Activated CD8-positive, alpha-beta memory T cell treated with anti-CD3 and anti-CD28 coated beads for 24 hours (primary cell): Measurements from ENCODE around the gene RPTOR.
"Not testable (repeated sequence)": the region's sequence is repeated elsewhere in the genome, so short reads cannot be mapped to it uniquely, and the experiment has no call there.

Source experiments
- DNase-seq: peaks from one replicate; pipeline ENCODE4 v3.0.0-alpha.2; 2020

Gene RPTOR

GRCh38 chr17:80552523-80552922, 7.9 kb downstream of the RPTOR start:
- no peak for DNase-seq

- no peak for DNase-seq
Measured at GRCh38 chr17:80555266-80555665, 10.6 kb downstream of the RPTOR start.

GRCh38 chr17:80558046-80558445, 13.4 kb downstream of the RPTOR start:
- DNase-seq, result no peak

- DNase-seq, result no peak
Measured at GRCh38 chr17:80559825-80560251, 15.2 kb downstream of the RPTOR start.

GRCh38 chr17:80561541-80562114, 17.0 kb downstream of the RPTOR start:
- no peak for DNase-seq

GRCh38 chr17:80564545-80564944, 19.9 kb downstream of the RPTOR start:
- DNase-seq, result no peak

GRCh38 chr17:80565343-80566053, 20.9 kb downstream of the RPTOR start:
- DNase-seq, result no peak

GRCh38 chr17:80566054-80566400, 21.4 kb downstream of the RPTOR start:
- DNase-seq, result no peak

- no peak for DNase-seq
Measured at GRCh38 chr17:80568246-80568645, 23.6 kb downstream of the RPTOR start.

GRCh38 chr17:80569924-80570323, 25.3 kb downstream of the RPTOR start:
- no peak for DNase-seq

- no peak for DNase-seq
Measured at GRCh38 chr17:80573701-80574100, 29.1 kb downstream of the RPTOR start.

GRCh38 chr17:80574496-80574895, 29.9 kb downstream of the RPTOR start:
- no peak for DNase-seq

- DNase-seq, result peak; percentile 95
Measured at GRCh38 chr17:80575057-80575875, 30.6 kb downstream of the RPTOR start.

GRCh38 chr17:80577876-80578570, 33.4 kb downstream of the RPTOR start:
- DNase-seq, result no peak

- not testable (repeated sequence) for DNase-seq
Measured at GRCh38 chr17:80578668-80579388, 34.2 kb downstream of the RPTOR start.

- peak; percentile 42 for DNase-seq
Measured at GRCh38 chr17:80582165-80582564, 37.5 kb downstream of the RPTOR start.

- no peak for DNase-seq
Measured at GRCh38 chr17:80584176-80584905, 39.7 kb downstream of the RPTOR start.

- DNase-seq, result no peak
Measured at GRCh38 chr17:80585890-80586845, 41.5 kb downstream of the RPTOR start.

GRCh38 chr17:80586846-80587228, 42.2 kb downstream of the RPTOR start:
- DNase-seq, result no peak

- no peak for DNase-seq
Measured at GRCh38 chr17:80588702-80589383, 44.2 kb downstream of the RPTOR start.
